Gastrocnemius medialis (tissue), 4 donors: ENCODE data around the gene CTSH. TPM values are rescaled to one million over a fixed set of nuclear protein-coding genes. Genes with fewer than 3 reads are reported as not detected.

ENCODE experiments used
- ATAC-seq, 2 donors: fragments of 150-250 bp; one replicate each; pipeline ENCODE4 v1.9.1; 2016
- DNase-seq, 2 donors: peaks; one replicate each; pipeline ENCODE4 v3.0.0-alpha.2; 2019
- H3K27ac ChIP-seq, 4 donors: fragments of 200-600 bp; sonication (generic); 1 replicate in 1 of 4; 2 replicates in 3 of 4; pipeline ENCODE4 v1.5.1; 2016 to 2018; ENCODE audit warnings: mild to moderate bottlenecking in 2 of 4, moderate library complexity in 1 of 4
- H3K27me3 ChIP-seq, 3 donors: fragments of 200-600 bp; sonication (generic) in 2 of 3; 1 replicate in 1 of 3; 2 replicates in 2 of 3; pipeline versions ENCODE4 v1.5.1 to v1.6.0; 2016 to 2019; ENCODE audit warnings: mild to moderate bottlenecking in 1 of 3, moderate library complexity in 1 of 3
- H3K36me3 ChIP-seq, 2 donors: fragments of 200-600 bp; sonication (generic) in 1 of 2; one replicate each; pipeline ENCODE4 v1.5.1; 2017 to 2018
- H3K4me1 ChIP-seq, 2 donors: fragments of 200-600 bp; sonication (generic) in 1 of 2; one replicate each; pipeline ENCODE4 v1.5.1; 2016 to 2017; ENCODE audit warnings: mild to moderate bottlenecking in 2 of 2
- H3K4me3 ChIP-seq, 4 donors: fragments of 200-600 bp; sonication (generic) in 3 of 4; 1 replicate in 1 of 4; 2 replicates in 3 of 4; pipeline ENCODE4 v1.5.1; 2016 to 2019; ENCODE audit warnings: mild to moderate bottlenecking in 2 of 4
- H3K9me3 ChIP-seq, 3 donors: fragments of 200-600 bp; sonication (generic) in 2 of 3; 1 replicate in 1 of 3; 2 replicates in 2 of 3; pipeline ENCODE4 v1.5.1; 2016 to 2019
- POLR2A ChIP-seq, 2 donors: fragments of 450-650 bp; IDR thresholded peaks; one replicate each; pipeline ENCODE4 v1.6.1; 2017; ENCODE audit warnings: antibody characterized with exemption in 2 of 2, mild to moderate bottlenecking in 2 of 2, moderate library complexity in 2 of 2
- in situ Hi-C, 4 donors: fragments of 200-750 bp; cut with MboI; loops; one replicate each; pipeline versions ENCODE4 v1.15.0 to v1.8.0; 2017; ENCODE audit warnings: low sequenced_read_pairs in 4 of 4
- intact Hi-C: fragments of 100-400 bp; cut with DNase I; formaldehyde crosslinking; loops from one replicate; pipeline ENCODE4 v1.15.1; 2023; ENCODE audit warnings: low total_unique reads
- total RNA-seq, 4 donors: library from RNA; depleted of rRNA; stranded (reverse); fragments of >200 nt; gene quantifications; one replicate each; pipeline versions ENCODE4 v1.1.0 to v1.2.3, GENCODE V29; 2016
- TF ChIP-seq, protein P1 (sequence below), 5 experiments: fragments of 450-650 bp in 3 of 5; fragments of 200-600 bp in 2 of 5; sonication (generic) in 2 of 5; IDR thresholded peaks in 4 of 5; conservative IDR thresholded peaks in 1 of 5; 1 replicate in 4 of 5; 2 replicates in 1 of 5; pipeline ENCODE4 v1.5.1; 2016 to 2019; ENCODE audit warnings: antibody characterized with exemption in 5 of 5, mild to moderate bottlenecking in 3 of 5, moderate library complexity in 3 of 5

Gene CTSH, protein sequence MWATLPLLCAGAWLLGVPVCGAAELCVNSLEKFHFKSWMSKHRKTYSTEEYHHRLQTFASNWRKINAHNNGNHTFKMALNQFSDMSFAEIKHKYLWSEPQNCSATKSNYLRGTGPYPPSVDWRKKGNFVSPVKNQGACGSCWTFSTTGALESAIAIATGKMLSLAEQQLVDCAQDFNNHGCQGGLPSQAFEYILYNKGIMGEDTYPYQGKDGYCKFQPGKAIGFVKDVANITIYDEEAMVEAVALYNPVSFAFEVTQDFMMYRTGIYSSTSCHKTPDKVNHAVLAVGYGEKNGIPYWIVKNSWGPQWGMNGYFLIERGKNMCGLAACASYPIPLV
- total RNA-seq = 10 to 100 TPM; 27.4 to 42.1 (median 29.4) TPM

- H3K4me3 ChIP-seq = peak within 1 kb of the TSS; percentile 67 to 87 (median 77)
- intact Hi-C loops = no loop called here
- peak within 1 kb of the TSS; percentile 54 to 80 (median 59) for H3K27ac ChIP-seq
- DNase-seq (peak; percentile 37 to 47), ATAC-seq (peak; percentile 63 to 82)
- peaks cover 5 to 9% of the 10 kb centered on the region in 2 donors for H3K4me1 ChIP-seq
- in situ Hi-C loops = no loop called here
- peak in 1 of 2 donors; percentile 51 for TF ChIP-seq POLR2A (IDR thresholded peaks at IDR 0.05)
- TF ChIP-seq, protein P1, sequence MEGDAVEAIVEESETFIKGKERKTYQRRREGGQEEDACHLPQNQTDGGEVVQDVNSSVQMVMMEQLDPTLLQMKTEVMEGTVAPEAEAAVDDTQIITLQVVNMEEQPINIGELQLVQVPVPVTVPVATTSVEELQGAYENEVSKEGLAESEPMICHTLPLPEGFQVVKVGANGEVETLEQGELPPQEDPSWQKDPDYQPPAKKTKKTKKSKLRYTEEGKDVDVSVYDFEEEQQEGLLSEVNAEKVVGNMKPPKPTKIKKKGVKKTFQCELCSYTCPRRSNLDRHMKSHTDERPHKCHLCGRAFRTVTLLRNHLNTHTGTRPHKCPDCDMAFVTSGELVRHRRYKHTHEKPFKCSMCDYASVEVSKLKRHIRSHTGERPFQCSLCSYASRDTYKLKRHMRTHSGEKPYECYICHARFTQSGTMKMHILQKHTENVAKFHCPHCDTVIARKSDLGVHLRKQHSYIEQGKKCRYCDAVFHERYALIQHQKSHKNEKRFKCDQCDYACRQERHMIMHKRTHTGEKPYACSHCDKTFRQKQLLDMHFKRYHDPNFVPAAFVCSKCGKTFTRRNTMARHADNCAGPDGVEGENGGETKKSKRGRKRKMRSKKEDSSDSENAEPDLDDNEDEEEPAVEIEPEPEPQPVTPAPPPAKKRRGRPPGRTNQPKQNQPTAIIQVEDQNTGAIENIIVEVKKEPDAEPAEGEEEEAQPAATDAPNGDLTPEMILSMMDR (IDR thresholded peaks at IDR 0.05 in 4 of 5, conservative IDR thresholded peaks at IDR 0.05 in 1 of 5) = no peak
- no peaks in the 10 kb centered on the region for H3K27me3 ChIP-seq
- no peaks in the 10 kb centered on the region for H3K9me3 ChIP-seq
- no peaks in the 10 kb centered on the region for H3K36me3 ChIP-seq
These were observed at the start of gene CTSH for GRCh38 chr15:78944669-78945407. Gene CTSH (minus strand): TSS chr15:78945046. CDS start chr15:78944981, 65 bp downstream.

DNA sequence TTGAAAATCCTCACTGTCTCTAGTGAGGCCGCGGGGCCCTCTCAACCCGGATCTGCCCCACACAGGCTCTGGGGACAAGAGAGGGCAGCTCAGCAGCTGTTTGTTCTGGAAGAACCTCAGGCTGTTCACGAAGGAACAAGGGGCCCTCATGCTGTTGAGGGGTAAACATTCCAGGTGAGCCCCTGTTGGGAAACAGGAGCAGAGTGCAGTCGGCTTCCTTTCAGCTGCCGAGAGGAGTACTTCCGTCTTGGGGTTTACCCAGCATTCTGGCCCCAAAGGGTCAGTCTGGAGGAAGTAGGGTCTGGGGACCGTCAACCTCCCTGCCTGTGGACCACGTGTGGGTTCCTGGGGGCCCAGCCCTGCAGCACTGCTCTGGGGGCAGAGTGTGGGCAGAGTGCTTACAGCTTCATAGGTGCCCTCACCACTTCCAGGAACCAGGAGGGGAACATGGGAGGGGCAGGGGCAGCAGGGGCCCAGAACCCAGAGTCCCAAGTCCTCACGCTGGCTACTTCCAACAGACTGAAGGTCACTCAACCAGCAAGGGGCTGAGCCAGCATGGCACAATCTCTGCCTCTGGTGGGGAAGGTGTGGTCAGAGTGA lies 49.2 kb upstream of the CTSH start:
- in situ Hi-C loops = no loop called here
- no peak for TF ChIP-seq POLR2A (IDR thresholded peaks at IDR 0.05)
- TF ChIP-seq, protein P1 (IDR thresholded peaks at IDR 0.05 in 4 of 5, conservative IDR thresholded peaks at IDR 0.05 in 1 of 5) = no peak
- no peak overlapping the region for H3K4me3 ChIP-seq
- no peak overlapping the region for H3K27ac ChIP-seq
- H3K36me3 ChIP-seq = no peaks in the 10 kb centered on the region
- H3K9me3 ChIP-seq = no peaks in the 10 kb centered on the region
- DNase-seq = no peak
- H3K27me3 ChIP-seq = no peaks in the 10 kb centered on the region
- no peak for ATAC-seq
- intact Hi-C loops = no loop called here
- no peaks in the 10 kb centered on the region for H3K4me1 ChIP-seq

DNA sequence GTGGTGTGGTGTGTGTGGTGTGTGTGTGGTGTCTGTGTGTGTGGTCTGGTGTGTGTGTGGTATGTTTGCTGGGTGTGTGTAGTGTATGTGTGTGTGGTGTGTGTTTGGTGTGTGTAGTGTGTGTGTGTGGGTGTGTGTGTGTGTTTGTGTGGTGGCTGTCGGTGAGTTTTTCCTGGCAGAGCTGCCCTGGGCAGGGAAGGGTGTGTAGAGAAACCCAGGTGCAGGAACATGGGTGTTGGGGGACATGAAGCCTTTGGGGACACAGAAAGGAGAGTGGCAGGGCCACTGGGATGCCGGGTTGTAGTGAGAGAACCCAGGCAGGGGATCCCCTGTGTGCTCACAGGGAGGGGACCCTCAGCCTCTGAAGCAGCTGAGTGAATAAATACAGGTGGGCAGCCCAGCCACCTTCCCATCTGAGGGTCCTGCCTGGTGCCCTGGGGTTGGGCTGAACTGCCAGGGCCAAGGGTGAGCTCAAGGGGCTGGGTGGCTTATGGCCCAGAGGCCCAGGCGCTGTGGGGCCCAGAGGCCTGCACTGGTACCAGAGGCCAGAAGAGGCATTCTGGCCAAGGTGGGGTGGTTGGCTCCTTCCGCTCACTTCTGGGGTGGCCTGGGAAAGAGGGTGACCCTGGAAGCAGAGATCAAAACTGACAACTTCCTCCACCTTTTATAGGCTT lies 48.5 kb upstream of the CTSH start:
- intact Hi-C loops (no loop called here), in situ Hi-C loops (no loop called here)
- no peak for DNase-seq
- Histone ChIP-seq H3K27me3 (no peaks in the 10 kb centered on the region), H3K36me3 (no peaks in the 10 kb centered on the region), H3K4me3 (no peak overlapping the region), H3K9me3 (no peaks in the 10 kb centered on the region), H3K4me1 (no peaks in the 10 kb centered on the region), H3K27ac (no peak overlapping the region)
- TF ChIP-seq POLR2A (IDR thresholded peaks at IDR 0.05) = no peak
- TF ChIP-seq, protein P1 (IDR thresholded peaks at IDR 0.05 in 4 of 5, conservative IDR thresholded peaks at IDR 0.05 in 1 of 5) = no peak
- no peak for ATAC-seq

DNA sequence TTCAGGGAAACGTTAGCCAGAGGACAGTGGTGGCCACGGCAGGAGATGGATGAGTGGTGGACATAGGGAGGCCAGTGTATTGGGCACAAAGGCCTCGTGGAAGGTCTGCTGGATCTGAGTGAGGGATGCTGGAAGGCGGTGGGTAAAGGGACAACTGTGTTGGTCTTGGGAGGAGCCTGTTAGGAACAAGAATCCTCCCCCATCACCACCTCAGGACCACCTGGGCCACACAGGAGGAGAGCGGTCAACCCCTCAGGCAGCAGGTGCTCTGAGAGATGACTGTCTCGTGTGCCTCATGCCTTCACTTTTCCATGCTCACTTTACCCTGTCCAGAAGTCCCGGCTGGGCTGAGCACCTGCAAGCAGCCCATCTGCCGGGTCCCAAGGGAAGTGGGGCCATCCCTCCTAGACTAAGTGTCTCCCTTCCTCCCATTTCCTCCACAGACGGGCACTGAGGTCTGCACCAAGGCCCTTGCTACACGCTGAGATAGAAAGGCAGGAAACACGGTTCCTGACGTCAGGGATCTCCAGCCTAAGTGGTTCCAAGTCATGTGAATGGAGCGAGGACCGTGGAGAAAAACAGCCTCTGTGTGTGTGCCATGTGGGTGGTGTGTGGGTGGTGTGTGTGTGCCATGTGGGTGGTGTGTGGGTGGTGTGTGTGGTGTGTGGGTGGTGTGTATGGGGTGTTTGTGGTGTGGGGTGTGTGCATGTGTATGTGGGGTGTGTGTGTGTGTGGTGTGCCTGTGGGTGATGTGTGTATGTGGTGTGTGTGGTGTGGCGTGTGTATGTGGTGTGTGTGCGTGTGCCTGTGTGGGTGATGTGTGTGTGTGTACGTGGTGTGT lies 47.8 kb upstream of the CTSH start:
- Histone ChIP-seq H3K27ac (no peak overlapping the region), H3K9me3 (no peaks in the 10 kb centered on the region), H3K4me3 (no peak overlapping the region), H3K4me1 (no peaks in the 10 kb centered on the region), H3K36me3 (no peaks in the 10 kb centered on the region), H3K27me3 (no peaks in the 10 kb centered on the region)
- DNase-seq = peak in 1 of 2 donors; percentile 25
- ATAC-seq = no peak
- no peak for TF ChIP-seq POLR2A (IDR thresholded peaks at IDR 0.05)
- TF ChIP-seq, protein P1 (IDR thresholded peaks at IDR 0.05 in 4 of 5, conservative IDR thresholded peaks at IDR 0.05 in 1 of 5) = no peak
- intact Hi-C loops = no loop called here
- in situ Hi-C loops = no loop called here
